HL-60 (cell line): Measurements from ENCODE around the gene GIPC3.

Experiments used
- DNase-seq, 2 experiments: peaks; one replicate each; pipeline ENCODE4 v3.0.0-alpha.2; 2010 to 2020; ENCODE audit warnings: low read depth in 1 of 2, low spot score in 1 of 2
- H3K27ac ChIP-seq: fragments of 250-450 bp; sonication (Bioruptor Pico); replicated peaks from 2 replicates; pipeline ENCODE4 v1.5.1; 2020; ENCODE audit warnings: mild to moderate bottlenecking, moderate library complexity
- H3K27me3 ChIP-seq: fragments of 250-450 bp; sonication (Bioruptor Pico); 2 replicates; pipeline ENCODE4 v1.5.1; 2021; ENCODE audit warnings: mild to moderate bottlenecking, moderate library complexity; ENCODE audit not compliant: insufficient read depth, poor library complexity, severe bottlenecking
- H3K4me3 ChIP-seq: replicated peaks from 2 replicates; pipeline ENCODE4 v1.5.1; 2011; ENCODE audit warnings: mild to moderate bottlenecking, control low read depth, low read length; ENCODE audit not compliant: insufficient read depth
- CTCF ChIP-seq: IDR thresholded peaks from one replicate; pipeline ENCODE4 v1.5.1; 2011; ENCODE audit warnings: low read length, control low read depth, inconsistent platforms; ENCODE audit not compliant: insufficient read depth
- GABPA ChIP-seq: IDR thresholded peaks from 2 replicates; pipeline ENCODE4 v1.6.1; 2012; ENCODE audit warnings: low read depth
- POLR2AphosphoS5 ChIP-seq: IDR thresholded peaks from 2 replicates; pipeline ENCODE4 v1.6.1; 2012; ENCODE audit warnings: low read depth
- REST ChIP-seq: IDR thresholded peaks from 2 replicates; pipeline ENCODE4 v1.6.1; 2012; ENCODE audit warnings: low read depth; ENCODE audit not compliant: insufficient replicate concordance
- SPI1 ChIP-seq: IDR thresholded peaks from 2 replicates; pipeline ENCODE4 v1.6.1; 2012; ENCODE audit warnings: low read depth, mild to moderate bottlenecking, borderline replicate concordance

The GIPC3 gene

GRCh38 chr19:3570606-3571011, 14.7 kb upstream of the GIPC3 start:
- Histone ChIP-seq H3K4me3 (no peak overlapping the region), H3K27me3 (no peaks in the 10 kb centered on the region), H3K27ac (no peak overlapping the region)
- TF ChIP-seq GABPA, result no peak
- no peak for TF ChIP-seq CTCF
- no peak for TF ChIP-seq REST
- no peak for TF ChIP-seq SPI1
- no peak for TF ChIP-seq POLR2AphosphoS5
- no peak for DNase-seq

GRCh38 chr19:3572132-3572854, 13.0 kb upstream of the GIPC3 start:
- Histone ChIP-seq H3K27ac (peak overlapping the region; percentile 50), H3K27me3 (no peaks in the 10 kb centered on the region), H3K4me3 (peak overlapping the region; percentile 49)
- TF ChIP-seq REST (no peak), GABPA (no peak)
- peak; percentile 99 to 100 for DNase-seq

GRCh38 chr19:3572855-3573161, 12.5 kb upstream of the GIPC3 start, which contains the start of gene HMG20B:
TSS of gene HMG20B (plus strand) at chr19:3572944. CDS start at chr19:3573310, 366 bp downstream.
- DNase-seq, result no peak
- no peaks in the 10 kb centered on the region for H3K27me3 ChIP-seq
- peak within 1 kb of the TSS; percentile 77 for H3K4me3 ChIP-seq
- TF ChIP-seq GABPA, result no peak
- TF ChIP-seq CTCF, result no peak
- TF ChIP-seq SPI1, result no peak
- TF ChIP-seq POLR2AphosphoS5, result no peak
- no peak for TF ChIP-seq REST
- peak within 1 kb of the TSS; percentile 81 for H3K27ac ChIP-seq
